DND-41 (cell line): ENCODE data around the gene DNA2.
"Not testable (repeated sequence)": the region's sequence is repeated elsewhere in the genome, so short reads cannot be mapped to it uniquely, and the experiment has no call there.

Experiments used
- ATAC-seq: fragments of 200-7000 bp; cut with Tn5 transposase; 3 replicates; pipeline ENCODE4 v1.9.1; 2021; ENCODE audit warnings: low read depth; ENCODE audit not compliant: insufficient read depth
- DNase-seq: peaks from one replicate; pipeline ENCODE4 v3.0.0-alpha.2; 2020
- H2AFZ ChIP-seq: 2 replicates; pipeline ENCODE4 v1.6.0; 2012; ENCODE audit warnings: low read depth, low read length
- H3K27ac ChIP-seq: 2 replicates; pipeline ENCODE4 v1.5.1; 2012; ENCODE audit warnings: low read length, inconsistent platforms
- H3K27me3 ChIP-seq: fragments of 200-600 bp; sonication (generic); 2 replicates; pipeline ENCODE4 v1.6.0; 2012; ENCODE audit warnings: low read length, mild to moderate bottlenecking, inconsistent platforms; ENCODE audit not compliant: insufficient read depth, poor library complexity
- H3K36me3 ChIP-seq: 2 replicates; pipeline ENCODE4 v1.5.1; 2012; ENCODE audit warnings: low read length, inconsistent platforms; ENCODE audit not compliant: insufficient read depth
- H3K4me1 ChIP-seq: 2 replicates; pipeline ENCODE4 v1.5.1; 2012; ENCODE audit warnings: mild to moderate bottlenecking, low read length; ENCODE audit not compliant: insufficient read depth
- H3K4me2 ChIP-seq: 2 replicates; pipeline ENCODE4 v1.6.0; 2012; ENCODE audit warnings: mild to moderate bottlenecking, moderate library complexity, low read length, inconsistent platforms; ENCODE audit not compliant: insufficient read depth
- H3K4me3 ChIP-seq, 2 experiments: fragments of 200-600 bp in 1 of 2; shearing (Covaris generic) in 1 of 2; 2 replicates each; pipeline ENCODE4 v1.5.1; 2012 to 2016; ENCODE audit warnings: inconsistent platforms in 2 of 2, low read length in 2 of 2, mild to moderate bottlenecking in 2 of 2, low read depth in 1 of 2, moderate library complexity in 1 of 2
- H3K79me2 ChIP-seq: 2 replicates; pipeline ENCODE4 v1.6.0; 2012; ENCODE audit warnings: low read length, inconsistent platforms; ENCODE audit not compliant: insufficient read depth
- H3K9ac ChIP-seq: 2 replicates; pipeline ENCODE4 v1.6.0; 2012; ENCODE audit warnings: low read depth, mild to moderate bottlenecking, inconsistent platforms, low read length, moderate library complexity
- H3K9me3 ChIP-seq: 2 replicates; pipeline ENCODE4 v1.5.1; 2012; ENCODE audit warnings: low read length, moderate library complexity, mild to moderate bottlenecking, inconsistent platforms; ENCODE audit not compliant: insufficient read depth, severe bottlenecking
- H4K20me1 ChIP-seq: 2 replicates; pipeline ENCODE4 v1.6.0; 2012; ENCODE audit warnings: low read length; ENCODE audit not compliant: insufficient read depth
- CTCF ChIP-seq: IDR thresholded peaks from 2 replicates; pipeline ENCODE4 v1.5.1; 2012; ENCODE audit warnings: borderline replicate concordance, low read length, moderate library complexity, mild to moderate bottlenecking; ENCODE audit not compliant: poor library complexity, severe bottlenecking; ENCODE audit errors: extremely low read depth
- EZH2 ChIP-seq: IDR thresholded peaks from 3 replicates; pipeline ENCODE4 v1.6.1; 2012; ENCODE audit warnings: borderline replicate concordance, low read depth, mild to moderate bottlenecking, moderate library complexity, low read length, inconsistent platforms; ENCODE audit not compliant: severe bottlenecking

Gene DNA2

GRCh38 chr10:68516766-68517165, 45.0 kb upstream of the DNA2 start:
- ATAC-seq (no peak), DNase-seq (no peak)
- no peak overlapping the region for H3K9ac ChIP-seq
- no peak overlapping the region for H3K4me2 ChIP-seq
- no peaks in the 10 kb centered on the region for H3K27me3 ChIP-seq
- H3K79me2 ChIP-seq = peaks cover 9% of the 10 kb centered on the region; the same call in 1 of the 2 replicates
- H3K27ac ChIP-seq = no peak overlapping the region
- H2AFZ ChIP-seq = no peak overlapping the region
- 0 out of 2 replicates have a peak, but pooled peaks cover 7% of the 10 kb centered on the region for H3K36me3 ChIP-seq
- no peaks in the 10 kb centered on the region for H3K4me1 ChIP-seq
- TF ChIP-seq CTCF = no peak
- TF ChIP-seq EZH2 = no peak
- no peaks in the 10 kb centered on the region for H3K9me3 ChIP-seq
- no peaks in the 10 kb centered on the region for H4K20me1 ChIP-seq
- no peak overlapping the region for H3K4me3 ChIP-seq

- ATAC-seq, H3K27ac ChIP-seq, H4K20me1 ChIP-seq, H2AFZ ChIP-seq, H3K4me3 ChIP-seq, H3K9ac ChIP-seq, H3K9me3 ChIP-seq, H3K36me3 ChIP-seq, DNase-seq, H3K79me2 ChIP-seq, H3K4me1 ChIP-seq, H3K4me2 ChIP-seq, H3K27me3 ChIP-seq: not testable (repeated sequence)
These were observed 44.4 kb upstream of the DNA2 start for GRCh38 chr10:68516216-68516615.

- Histone ChIP-seq H3K4me1 (no peaks in the 10 kb centered on the region), H3K4me2 (no peak overlapping the region), H3K27ac (no peak overlapping the region), H4K20me1 (no peaks in the 10 kb centered on the region), H3K27me3 (no peaks in the 10 kb centered on the region), H3K9ac (no peak overlapping the region), H3K4me3 (no peak overlapping the region), H3K9me3 (no peaks in the 10 kb centered on the region), H3K79me2 (no peaks in the 10 kb centered on the region), H3K36me3 (no peaks in the 10 kb centered on the region; the same call in 1 of the 2 replicates), H2AFZ (no peak overlapping the region)
- no peak for TF ChIP-seq CTCF
- TF ChIP-seq EZH2 = no peak
- DNase-seq (no peak), ATAC-seq (no peak)
These were observed 36.3 kb upstream of the DNA2 start for GRCh38 chr10:68508090-68508489.

GRCh38 chr10:68506411-68506810, 34.6 kb upstream of the DNA2 start:
- no peak for ATAC-seq
- no peak overlapping the region for H3K4me3 ChIP-seq
- no peaks in the 10 kb centered on the region for H3K27me3 ChIP-seq
- H3K4me1 ChIP-seq = no peaks in the 10 kb centered on the region
- no peak for TF ChIP-seq CTCF
- TF ChIP-seq EZH2 = no peak
- H3K36me3 ChIP-seq = peaks cover 6% of the 10 kb centered on the region
- H2AFZ ChIP-seq = no peak overlapping the region
- no peak overlapping the region for H3K4me2 ChIP-seq
- no peaks in the 10 kb centered on the region for H3K9me3 ChIP-seq
- no peak overlapping the region for H3K9ac ChIP-seq
- DNase-seq = no peak
- H4K20me1 ChIP-seq = no peaks in the 10 kb centered on the region
- H3K79me2 ChIP-seq = no peaks in the 10 kb centered on the region
- no peak overlapping the region for H3K27ac ChIP-seq
